ENCODE results near the gene LDAH. TPM values are rescaled to one million over a fixed set of nuclear protein-coding genes. Genes with fewer than 3 reads are reported as not detected.
"Not testable (repeated sequence)": the region's sequence is repeated elsewhere in the genome, so short reads cannot be mapped to it uniquely, and the experiment has no call there.

LDAH gene
- total RNA-seq, 1 experiment from 2014 or later = 27.4 TPM

GRCh38 chr2:20796374-20796791 is 26.5 kb downstream of the LDAH start:
- no peak for DNase-seq (ENCODE audit: low spot score)
- ChIA-PET POLR2A (ENCODE audit: low non-redundant PET) (no interaction called here), CTCF (no interaction called here)
- BruUV-seq (replicated peaks) = no TSS peak
- Histone ChIP-seq H3K9me3 (ENCODE audit: low read depth, low read length, poor library complexity, severe bottlenecking) (peaks cover 4% of the 10 kb centered on the region), H3K4me1 (ENCODE audit: insufficient read depth, low read length, poor library complexity, severe bottlenecking) (no peaks in the 10 kb centered on the region), H3K4me3 (ENCODE audit: low read depth, low read length, poor library complexity, severe bottlenecking) (no peak overlapping the region), H3K27ac (ENCODE audit: low read depth, low read length, poor library complexity, severe bottlenecking) (no peak overlapping the region), H3K36me3 (ENCODE audit: insufficient read depth, low read length, poor library complexity, severe bottlenecking) (no peaks in the 10 kb centered on the region), H3K27me3 (replicated peaks; ENCODE audit: insufficient read depth, low read depth, low read length, poor library complexity) (no peaks in the 10 kb centered on the region)
- intact Hi-C loops (cut with micrococcal nuclease; ENCODE audit: unreplicated experiment) = no loop called here
- TF ChIP-seq EZH2 (IDR thresholded peaks at IDR 0.05; ENCODE audit: borderline replicate concordance, low read depth, low read length, poor library complexity, severe bottlenecking) = no peak
- TF ChIP-seq, protein P1, sequence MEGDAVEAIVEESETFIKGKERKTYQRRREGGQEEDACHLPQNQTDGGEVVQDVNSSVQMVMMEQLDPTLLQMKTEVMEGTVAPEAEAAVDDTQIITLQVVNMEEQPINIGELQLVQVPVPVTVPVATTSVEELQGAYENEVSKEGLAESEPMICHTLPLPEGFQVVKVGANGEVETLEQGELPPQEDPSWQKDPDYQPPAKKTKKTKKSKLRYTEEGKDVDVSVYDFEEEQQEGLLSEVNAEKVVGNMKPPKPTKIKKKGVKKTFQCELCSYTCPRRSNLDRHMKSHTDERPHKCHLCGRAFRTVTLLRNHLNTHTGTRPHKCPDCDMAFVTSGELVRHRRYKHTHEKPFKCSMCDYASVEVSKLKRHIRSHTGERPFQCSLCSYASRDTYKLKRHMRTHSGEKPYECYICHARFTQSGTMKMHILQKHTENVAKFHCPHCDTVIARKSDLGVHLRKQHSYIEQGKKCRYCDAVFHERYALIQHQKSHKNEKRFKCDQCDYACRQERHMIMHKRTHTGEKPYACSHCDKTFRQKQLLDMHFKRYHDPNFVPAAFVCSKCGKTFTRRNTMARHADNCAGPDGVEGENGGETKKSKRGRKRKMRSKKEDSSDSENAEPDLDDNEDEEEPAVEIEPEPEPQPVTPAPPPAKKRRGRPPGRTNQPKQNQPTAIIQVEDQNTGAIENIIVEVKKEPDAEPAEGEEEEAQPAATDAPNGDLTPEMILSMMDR (conservative IDR thresholded peaks at IDR 0.05; ENCODE audit: low read depth, low read length) = no peak

- intact Hi-C loops (cut with micrococcal nuclease; ENCODE audit: unreplicated experiment); CTCF ChIA-PET; H3K4me1 ChIP-seq (ENCODE audit: insufficient read depth, low read length, poor library complexity, severe bottlenecking); H3K4me3 ChIP-seq (ENCODE audit: low read depth, low read length, poor library complexity, severe bottlenecking); H3K27me3 ChIP-seq (replicated peaks; ENCODE audit: insufficient read depth, low read depth, low read length, poor library complexity); H3K9me3 ChIP-seq (ENCODE audit: low read depth, low read length, poor library complexity, severe bottlenecking); H3K27ac ChIP-seq (ENCODE audit: low read depth, low read length, poor library complexity, severe bottlenecking); POLR2A ChIA-PET (ENCODE audit: low non-redundant PET); BruUV-seq (replicated peaks); H3K36me3 ChIP-seq (ENCODE audit: insufficient read depth, low read length, poor library complexity, severe bottlenecking); DNase-seq (ENCODE audit: low spot score): not testable (repeated sequence)
Observed at GRCh38 chr2:20793944-20794343, 29.0 kb downstream of the LDAH start.

- H3K27me3 ChIP-seq (replicated peaks; ENCODE audit: insufficient read depth, low read depth, low read length, poor library complexity) = no peaks in the 10 kb centered on the region
- H3K9me3 ChIP-seq (ENCODE audit: low read depth, low read length, poor library complexity, severe bottlenecking) = no peaks in the 10 kb centered on the region
- ChIA-PET CTCF (interaction anchor here (0.6 to 1.9 kb wide), 2 partner anchors 178 to 181 kb away, joined by 3 to 14 read pairs; no protein-coding TSS in a partner anchor), POLR2A (ENCODE audit: low non-redundant PET) (no interaction called here)
- no peak overlapping the region for H3K4me3 ChIP-seq (ENCODE audit: low read depth, low read length, poor library complexity, severe bottlenecking)
- no peaks in the 10 kb centered on the region for H3K36me3 ChIP-seq (ENCODE audit: insufficient read depth, low read length, poor library complexity, severe bottlenecking)
- no peak for TF ChIP-seq EZH2 (IDR thresholded peaks at IDR 0.05; ENCODE audit: borderline replicate concordance, low read depth, low read length, poor library complexity, severe bottlenecking)
- TF ChIP-seq, protein P1 (conservative IDR thresholded peaks at IDR 0.05; ENCODE audit: low read depth, low read length) = peak; percentile 77
- no peak overlapping the region for H3K27ac ChIP-seq (ENCODE audit: low read depth, low read length, poor library complexity, severe bottlenecking)
- peak; percentile 38 for DNase-seq (ENCODE audit: low spot score)
- BruUV-seq (replicated peaks) = no TSS peak
- H3K4me1 ChIP-seq (ENCODE audit: insufficient read depth, low read length, poor library complexity, severe bottlenecking) = no peaks in the 10 kb centered on the region
- intact Hi-C loops (cut with micrococcal nuclease; ENCODE audit: unreplicated experiment) = loop anchor here (1.0 kb wide), 1 partner anchor 182 kb away; no protein-coding TSS in a partner anchor
Observed at GRCh38 chr2:20781656-20782265, 41.1 kb downstream of the LDAH start.

- CTCF ChIA-PET = no interaction called here
Observed at GRCh38 chr2:20771299-20771698, 51.6 kb downstream of the LDAH start.

More at GRCh38 chr2:20771299-20771698, 51.6 kb downstream of the LDAH start:
- POLR2A ChIA-PET (ENCODE audit: low non-redundant PET) = no interaction called here
- H3K4me3 ChIP-seq (ENCODE audit: low read depth, low read length, poor library complexity, severe bottlenecking) = no peak overlapping the region
- no peak overlapping the region for H3K27ac ChIP-seq (ENCODE audit: low read depth, low read length, poor library complexity, severe bottlenecking)
- H3K4me1 ChIP-seq (ENCODE audit: insufficient read depth, low read length, poor library complexity, severe bottlenecking) = no peaks in the 10 kb centered on the region
- H3K9me3 ChIP-seq (ENCODE audit: low read depth, low read length, poor library complexity, severe bottlenecking) = no peaks in the 10 kb centered on the region
- BruUV-seq (replicated peaks) = no TSS peak
- intact Hi-C loops (cut with micrococcal nuclease; ENCODE audit: unreplicated experiment) = no loop called here
- no peak for TF ChIP-seq EZH2 (IDR thresholded peaks at IDR 0.05; ENCODE audit: borderline replicate concordance, low read depth, low read length, poor library complexity, severe bottlenecking)
- TF ChIP-seq, protein P1 (conservative IDR thresholded peaks at IDR 0.05; ENCODE audit: low read depth, low read length) = no peak
- no peaks in the 10 kb centered on the region for H3K27me3 ChIP-seq (replicated peaks; ENCODE audit: insufficient read depth, low read depth, low read length, poor library complexity)
- DNase-seq (ENCODE audit: low spot score) = no peak
- no peaks in the 10 kb centered on the region for H3K36me3 ChIP-seq (ENCODE audit: insufficient read depth, low read length, poor library complexity, severe bottlenecking)
